HG02588 (cell line): ENCODE measurements around the gene CYP2B6.
"Not testable (repeated sequence)": the region's sequence is repeated elsewhere in the genome, so short reads cannot be mapped to it uniquely, and the experiment has no call there.

ENCODE experiments used
- ATAC-seq: cut with Tn5 transposase; IDR thresholded peaks from one replicate; pipeline ENCODE4 v1.9.1; 2021; ENCODE audit warnings: mild to moderate bottlenecking, moderate library complexity; ENCODE audit not compliant: unreplicated experiment

Gene CYP2B6

GRCh38 chr19:40980743-40981442 is 10.2 kb upstream of the CYP2B6 start:
- not testable (repeated sequence) for ATAC-seq

DNA sequence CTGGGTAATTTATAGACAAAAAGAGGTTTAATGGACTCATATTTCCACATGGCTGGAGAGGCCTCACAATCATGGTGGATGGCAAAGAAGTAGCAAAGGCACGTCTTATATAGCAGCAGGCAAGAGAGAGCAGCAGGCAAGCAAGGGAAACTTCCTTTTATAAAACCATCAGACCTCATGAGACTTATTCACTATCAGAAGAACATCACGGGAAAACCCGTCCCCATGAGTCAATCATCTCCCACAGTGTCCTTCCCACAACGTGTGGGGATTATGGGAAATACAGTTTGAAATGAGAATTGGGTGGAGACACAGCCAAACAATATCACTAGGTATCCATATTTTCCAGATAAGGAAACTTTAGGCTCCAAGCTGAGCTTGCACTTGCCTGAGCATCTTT is 9.5 kb upstream of the CYP2B6 start:
- no peak for ATAC-seq

DNA sequence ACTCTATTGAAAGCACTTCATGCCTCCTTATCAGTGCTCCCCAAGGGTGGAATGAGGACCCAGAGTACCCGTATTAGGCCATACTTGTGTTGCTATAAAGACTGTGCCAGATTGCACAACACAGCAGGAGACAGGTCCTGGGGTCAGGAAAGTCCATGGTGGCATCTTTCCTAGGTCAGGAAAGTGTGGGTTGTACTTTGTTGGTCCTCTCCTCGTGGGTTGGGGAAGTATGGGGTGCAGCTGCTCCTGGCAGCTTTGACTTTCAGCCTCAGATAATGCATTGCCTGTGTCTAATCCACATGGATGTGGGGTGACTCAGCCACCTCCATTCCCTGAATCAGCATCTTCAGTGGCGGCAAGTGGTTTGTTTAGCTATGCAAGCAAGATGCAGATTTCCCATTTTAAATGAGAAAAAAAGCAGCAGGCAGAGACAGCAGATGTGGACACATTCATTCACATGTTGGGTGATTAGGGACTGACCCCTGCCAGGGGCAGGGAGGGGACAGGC is 8.4 kb upstream of the CYP2B6 start:
- no peak for ATAC-seq

- no peak for ATAC-seq
Measured at GRCh38 chr19:40989453-40989852, 1.6 kb upstream of the CYP2B6 start.

- ATAC-seq: no peak
Measured at GRCh38 chr19:40995355-40995754, 4.3 kb downstream of the CYP2B6 start.

DNA sequence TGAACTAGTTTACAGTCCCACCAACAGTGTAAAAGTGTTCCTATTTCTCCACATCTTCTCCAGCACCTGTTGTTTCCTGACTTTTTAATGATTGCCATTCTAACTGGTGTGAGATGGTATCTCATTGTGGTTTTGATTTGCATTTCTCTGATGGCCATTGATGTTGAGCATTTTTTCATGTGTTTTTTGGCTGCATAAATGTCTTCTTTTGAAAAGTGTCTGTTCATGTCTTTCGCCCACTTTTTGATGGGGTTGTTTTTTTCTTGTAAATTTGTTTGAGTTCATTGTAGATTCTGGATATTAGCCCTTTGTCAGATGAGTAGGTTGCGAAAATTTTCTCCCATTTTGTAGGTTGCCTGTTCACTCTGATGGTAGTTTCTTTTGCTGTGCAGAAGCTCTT is 7.9 kb downstream of the CYP2B6 start:
- ATAC-seq: not testable (repeated sequence)

- ATAC-seq: no peak
Measured at GRCh38 chr19:41000310-41000737, 9.2 kb downstream of the CYP2B6 start.

GRCh38 chr19:41001243-41001971 is 10.3 kb downstream of the CYP2B6 start:
- ATAC-seq: no peak

DNA sequence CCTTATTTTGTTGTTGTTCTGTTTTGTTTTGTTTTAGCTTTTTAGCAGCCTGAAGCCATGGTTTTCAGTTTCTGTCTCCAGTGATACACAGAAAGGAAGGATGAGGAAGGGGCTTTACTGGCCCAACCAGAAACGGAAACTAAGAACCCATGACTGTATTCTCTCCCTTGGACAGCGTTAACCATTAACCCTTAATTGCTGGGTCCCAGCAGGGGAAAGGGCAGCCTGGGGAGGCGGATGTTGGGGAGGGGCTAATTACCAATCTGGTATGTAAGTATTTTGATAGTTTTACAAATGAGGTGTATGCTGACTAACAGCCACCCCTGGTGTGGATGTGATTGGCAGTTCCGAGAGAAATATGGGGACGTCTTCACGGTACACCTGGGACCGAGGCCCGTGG is 12.6 kb downstream of the CYP2B6 start:
- ATAC-seq: not testable (repeated sequence)

- ATAC-seq: no peak
Measured at GRCh38 chr19:41009700-41010235, 18.7 kb downstream of the CYP2B6 start.

GRCh38 chr19:41013359-41013758 is 22.3 kb downstream of the CYP2B6 start:
- ATAC-seq: no peak

GRCh38 chr19:41014643-41015042 is 23.6 kb downstream of the CYP2B6 start:
- no peak for ATAC-seq

GRCh38 chr19:41016488-41017071 is 25.5 kb downstream of the CYP2B6 start:
- no peak for ATAC-seq

DNA sequence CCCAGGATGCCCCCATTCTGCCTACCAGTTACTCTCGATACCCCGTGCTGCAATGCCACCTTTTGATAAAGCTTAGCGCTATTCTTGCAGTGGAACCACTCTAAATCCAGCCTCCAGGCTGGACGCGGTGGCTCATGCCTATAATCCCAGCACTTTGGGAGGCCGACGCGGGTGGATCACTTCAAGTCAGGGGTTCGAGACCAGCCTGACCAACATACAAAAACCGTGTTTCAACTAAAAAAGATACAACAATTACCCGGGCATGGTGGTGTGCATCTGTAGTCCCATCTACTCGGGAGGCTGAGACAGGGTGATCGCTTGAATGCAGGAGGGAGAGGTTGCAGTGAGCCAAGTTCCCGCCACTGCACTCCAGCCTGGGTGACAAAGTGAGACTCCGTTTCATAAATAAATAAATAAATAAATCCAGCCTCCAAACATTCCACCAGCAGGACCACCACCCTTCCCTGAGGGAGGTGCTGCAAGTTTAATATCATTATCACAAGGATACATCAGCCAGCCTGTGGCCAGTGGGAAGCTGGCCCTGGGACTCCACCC is 27.7 kb downstream of the CYP2B6 start:
- no peak for ATAC-seq

GRCh38 chr19:41019346-41019745 is 28.3 kb downstream of the CYP2B6 start:
- ATAC-seq: no peak

DNA sequence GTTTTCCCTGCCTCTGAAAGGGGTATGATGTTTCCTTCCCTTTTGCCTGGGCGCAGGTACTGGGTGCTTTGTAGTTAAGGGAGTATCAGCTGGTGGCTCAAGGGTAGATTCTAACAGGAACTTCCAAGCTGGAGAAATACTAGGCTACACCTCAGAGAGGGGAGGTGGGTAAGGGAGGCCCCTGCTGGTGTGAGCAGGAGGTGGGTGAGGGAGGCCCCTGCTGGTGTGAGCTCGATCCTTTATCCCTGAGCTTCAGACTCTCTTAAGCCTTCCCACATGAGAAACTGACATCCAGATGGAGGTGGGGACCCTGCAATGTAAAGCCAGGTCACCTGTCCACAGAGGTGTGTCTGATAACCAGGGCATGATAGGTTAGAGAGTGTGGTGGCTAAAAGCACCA is 32.1 kb downstream of the CYP2B6 start:
- ATAC-seq: no peak

DNA sequence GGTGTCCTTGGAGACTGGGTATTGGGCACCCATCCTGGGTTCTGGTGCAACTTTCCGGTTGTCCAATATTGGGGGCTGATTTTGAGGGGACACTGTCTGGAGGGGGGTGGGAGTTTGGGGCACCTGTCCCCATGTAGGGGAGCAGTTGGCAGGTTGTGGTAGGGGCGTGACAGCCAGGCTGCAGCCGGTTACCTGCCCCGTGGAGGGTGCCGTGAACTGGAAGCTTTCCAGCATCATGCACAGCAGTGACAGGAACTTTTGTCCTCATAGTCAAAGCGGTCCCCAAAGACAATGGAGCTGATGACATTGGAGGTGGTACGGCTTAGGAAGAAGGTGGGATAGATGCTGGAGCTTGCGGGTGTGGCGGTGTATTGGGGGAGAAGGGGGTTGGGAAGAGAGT is 34.3 kb downstream of the CYP2B6 start:
- no peak for ATAC-seq

DNA sequence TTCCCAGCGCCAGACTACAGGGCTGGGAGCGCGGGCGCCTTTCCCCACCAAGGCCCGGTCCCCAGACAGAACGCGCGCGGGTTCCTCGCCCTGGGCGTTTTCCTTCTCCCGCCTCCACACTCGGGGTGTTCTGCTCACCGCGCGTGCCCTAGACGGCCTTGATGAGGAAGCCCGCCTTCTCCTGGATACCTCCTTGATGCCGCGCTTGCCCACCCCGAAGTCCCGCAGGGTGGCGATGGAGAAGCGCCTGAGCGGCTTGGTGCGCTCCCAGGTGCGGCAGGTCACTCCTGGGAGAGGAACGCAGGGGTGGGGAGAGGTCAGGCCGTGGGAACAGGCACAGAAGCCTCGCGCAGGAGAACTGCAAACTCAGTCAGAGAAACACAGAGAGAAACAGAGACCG is 34.8 kb downstream of the CYP2B6 start:
- ATAC-seq: no peak

- ATAC-seq: no peak
Measured at GRCh38 chr19:41027273-41027967, 36.3 kb downstream of the CYP2B6 start.

DNA sequence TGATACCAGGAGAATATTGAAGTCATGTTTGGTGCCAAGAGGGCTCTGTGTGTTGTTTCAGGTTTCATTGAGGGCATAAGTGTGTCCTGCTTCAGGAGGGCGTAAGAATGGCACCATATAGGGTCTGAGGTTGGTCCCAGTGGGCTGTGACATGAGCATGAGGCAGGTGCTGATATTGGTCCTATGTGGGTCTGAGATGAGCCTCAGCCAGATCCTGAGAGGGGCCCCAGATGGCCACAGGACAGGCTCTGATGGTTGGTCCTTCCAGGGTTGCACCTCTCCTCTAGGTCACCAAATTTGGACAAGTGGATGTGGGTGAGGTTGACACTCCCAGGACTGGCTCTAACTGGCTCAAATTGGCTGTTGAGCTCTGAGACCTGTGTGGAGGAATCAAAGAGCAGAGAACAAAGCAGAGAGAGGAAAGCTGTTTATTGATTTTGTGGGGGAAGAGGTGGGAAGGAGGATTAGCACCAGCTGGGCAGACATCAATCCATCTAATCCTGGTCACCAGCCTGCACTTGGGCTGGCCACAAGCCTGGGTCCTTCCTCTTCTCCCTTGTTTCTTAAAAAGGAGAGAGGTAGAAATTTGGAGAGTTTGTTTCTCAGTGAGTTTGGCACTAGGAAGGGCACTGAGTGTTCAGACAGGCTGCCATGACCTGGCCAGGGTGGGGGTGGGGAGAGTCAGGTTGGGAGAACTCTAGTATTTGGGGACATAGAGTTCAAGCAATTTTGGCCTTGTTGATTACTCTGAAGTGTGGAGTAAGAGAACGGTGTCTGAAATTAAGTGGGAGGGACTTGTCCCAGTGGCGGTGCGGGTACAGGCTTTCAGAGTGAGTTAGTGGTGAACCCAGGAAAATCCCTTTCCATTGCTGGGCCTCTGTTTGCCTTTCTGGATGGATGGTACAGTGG is 38.7 kb downstream of the CYP2B6 start:
- no peak for ATAC-seq
